ENCODE data around the gene RXRA.

RXRA gene

DNA sequence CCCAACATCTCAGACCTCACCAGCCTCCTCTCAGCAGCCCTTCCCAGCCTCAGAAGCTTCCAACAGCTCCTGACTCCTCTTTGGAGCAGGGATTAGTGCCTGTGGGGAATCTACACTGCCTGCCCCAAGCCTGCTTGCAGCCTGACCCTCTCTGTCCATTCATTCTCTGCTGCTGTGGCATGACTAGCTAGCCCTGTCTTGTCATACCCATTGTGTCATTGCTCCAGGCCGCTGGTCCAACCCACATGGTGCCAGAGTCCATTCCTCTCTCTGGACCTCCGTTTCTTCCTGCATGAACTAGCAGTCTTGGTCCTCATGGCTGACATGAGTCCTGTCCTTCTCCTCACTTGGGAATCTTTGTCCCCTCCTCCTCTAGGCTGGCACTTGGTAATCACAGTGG is 12.8 kb upstream of the RXRA start:
- no peak for DNase-seq

DNA sequence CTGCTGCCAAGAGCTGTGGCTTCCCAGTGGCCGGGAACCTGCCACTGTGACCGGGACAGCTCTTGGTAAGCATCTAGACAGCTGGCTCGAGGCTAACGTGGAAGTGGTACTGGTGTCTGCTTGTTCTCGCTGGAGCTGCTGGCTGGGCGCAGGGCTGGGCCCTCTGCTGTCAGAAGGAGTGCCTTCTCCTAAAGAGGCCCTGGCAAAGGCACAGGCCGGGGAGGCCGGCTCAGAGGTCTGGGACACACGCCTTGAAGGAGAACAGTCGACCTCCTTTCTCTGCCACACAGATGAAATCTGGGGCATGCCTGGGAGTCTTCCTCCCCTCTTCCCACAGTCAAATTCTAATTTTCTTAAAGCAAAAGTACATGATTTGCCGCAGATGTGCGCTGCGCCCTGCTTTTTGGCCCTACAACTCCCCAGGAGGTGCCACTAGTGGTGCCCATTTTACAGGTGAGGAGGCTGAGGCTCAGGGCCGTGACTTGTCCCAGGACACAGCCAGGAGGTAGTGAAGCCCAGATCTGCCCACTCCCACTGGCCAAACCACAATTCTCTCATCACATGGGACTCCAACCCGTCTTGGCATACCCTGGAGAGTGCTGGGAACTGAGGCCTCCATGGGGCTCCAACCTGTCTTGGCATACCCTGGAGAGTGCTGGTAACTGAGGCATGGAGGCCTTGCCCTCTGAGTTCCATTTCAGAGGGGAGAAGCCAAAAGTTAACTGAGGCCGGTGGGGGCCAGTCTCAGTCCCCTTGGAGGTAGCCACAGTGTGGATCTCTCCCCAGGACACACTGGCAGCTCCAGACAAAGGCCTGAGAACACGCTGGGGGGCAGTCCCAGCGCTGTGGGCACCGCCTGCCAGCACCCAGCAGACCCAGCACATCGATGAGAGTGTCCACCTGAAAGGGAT is 12.0 kb upstream of the RXRA start:
- no peak for DNase-seq

DNA sequence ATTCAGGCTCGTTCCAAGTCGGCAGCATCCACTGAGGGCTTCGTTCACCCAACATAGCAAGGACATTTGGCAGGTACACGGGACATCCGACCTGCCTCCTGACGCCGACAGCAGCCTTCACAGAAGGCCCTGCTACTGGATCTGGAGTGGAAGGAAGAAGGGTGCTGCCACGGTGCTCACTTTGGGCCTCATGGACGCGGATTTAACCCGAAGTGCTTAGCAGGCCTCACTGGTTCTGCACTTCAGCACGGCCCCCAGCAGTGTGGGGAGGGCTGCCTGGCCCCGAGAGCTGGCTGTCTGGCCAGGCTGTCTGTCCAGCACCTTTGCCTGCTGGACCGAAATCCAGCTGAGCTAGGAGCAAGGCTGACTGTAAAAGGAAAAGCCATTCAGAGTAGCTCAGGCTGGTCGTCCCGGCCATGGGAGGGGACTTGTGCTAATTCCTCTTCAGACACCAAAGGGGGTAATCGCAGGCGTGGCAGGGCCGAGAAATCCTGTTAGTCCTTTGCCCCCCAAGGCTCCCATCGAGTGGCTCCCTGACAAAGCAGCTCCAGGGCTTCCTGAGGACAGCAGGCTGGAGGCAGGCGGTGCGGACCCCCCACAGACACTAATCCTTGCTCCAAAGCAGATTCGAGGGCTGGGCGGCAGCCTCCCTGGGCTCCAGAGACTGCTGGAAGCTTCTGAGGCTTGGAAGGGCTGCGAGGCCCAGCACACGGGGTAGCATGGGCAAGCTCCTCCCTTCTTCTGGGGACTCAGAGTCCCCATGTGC is 11.1 kb upstream of the RXRA start:
- no peak for DNase-seq

GRCh38 chr9:134315716-134316448 is 10.4 kb upstream of the RXRA start:
- DNase-seq, result no peak

DNA sequence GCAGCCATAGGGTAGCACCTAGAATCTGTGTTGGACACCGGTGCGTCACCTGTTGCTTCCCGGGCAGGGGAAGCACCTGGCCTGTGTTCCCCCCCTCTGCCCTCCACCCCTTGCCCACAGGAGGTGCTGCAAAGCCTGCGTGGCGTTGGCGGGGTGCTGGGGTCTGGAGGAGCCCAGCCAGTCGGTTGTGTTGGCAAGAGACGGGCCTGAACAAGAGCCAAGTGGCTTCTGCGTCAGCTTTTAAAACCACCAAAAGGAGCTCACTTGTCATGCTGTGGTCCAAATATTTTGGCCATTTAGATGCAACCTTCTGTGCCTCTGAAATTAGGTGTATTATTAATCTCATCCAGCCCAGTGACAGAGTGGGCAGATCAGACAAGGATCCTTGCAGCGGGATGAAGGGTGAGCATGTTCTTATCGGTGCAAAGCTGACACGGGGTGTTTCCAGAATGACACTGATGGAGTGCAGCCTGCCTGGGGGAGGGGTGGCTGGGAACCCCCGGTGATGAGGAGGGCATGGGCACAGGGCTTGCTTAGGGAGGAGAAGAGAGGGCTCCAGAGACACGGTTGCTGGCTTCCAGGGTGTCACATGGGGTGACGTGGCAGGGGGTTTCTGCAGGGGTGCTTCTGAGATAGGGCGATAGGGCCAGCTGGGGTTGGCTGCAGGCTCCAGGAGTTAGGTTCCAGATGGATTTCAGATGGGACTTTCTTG is 9.7 kb upstream of the RXRA start:
- no peak for DNase-seq

GRCh38 chr9:134317400-134317789 is 8.9 kb upstream of the RXRA start:
- no peak for DNase-seq

DNA sequence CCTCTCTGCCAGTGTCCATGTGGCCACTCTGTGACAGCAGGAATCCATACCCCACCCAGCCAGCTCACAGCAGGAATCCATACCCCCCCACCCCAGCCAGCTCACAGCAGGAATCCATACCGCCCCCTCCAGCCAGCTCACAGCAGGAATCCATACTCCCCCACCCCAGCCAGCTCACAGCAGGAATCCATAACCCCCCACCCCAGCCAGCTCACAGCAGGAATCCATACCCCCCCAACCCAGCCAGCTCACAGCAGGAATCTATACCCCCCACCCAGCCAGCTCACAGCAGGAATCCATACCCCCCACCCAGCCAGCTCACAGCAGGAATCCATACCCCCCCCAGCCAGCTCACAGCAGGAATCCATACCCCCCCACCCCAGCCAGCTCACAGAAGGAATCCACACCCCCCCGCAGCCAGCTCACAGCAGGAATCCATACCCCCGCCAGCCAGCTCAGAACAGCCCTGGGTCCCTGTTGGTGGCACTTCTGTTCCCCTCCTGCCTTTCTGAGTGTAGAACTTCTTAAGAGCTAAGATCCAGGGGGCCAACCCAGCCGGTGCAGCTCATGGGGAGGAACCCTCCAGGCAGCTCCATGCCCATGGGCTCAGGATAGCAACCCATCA is 8.4 kb upstream of the RXRA start:
- DNase-seq, result no peak

GRCh38 chr9:134318481-134318891 is 7.8 kb upstream of the RXRA start:
- DNase-seq, result no peak

DNA sequence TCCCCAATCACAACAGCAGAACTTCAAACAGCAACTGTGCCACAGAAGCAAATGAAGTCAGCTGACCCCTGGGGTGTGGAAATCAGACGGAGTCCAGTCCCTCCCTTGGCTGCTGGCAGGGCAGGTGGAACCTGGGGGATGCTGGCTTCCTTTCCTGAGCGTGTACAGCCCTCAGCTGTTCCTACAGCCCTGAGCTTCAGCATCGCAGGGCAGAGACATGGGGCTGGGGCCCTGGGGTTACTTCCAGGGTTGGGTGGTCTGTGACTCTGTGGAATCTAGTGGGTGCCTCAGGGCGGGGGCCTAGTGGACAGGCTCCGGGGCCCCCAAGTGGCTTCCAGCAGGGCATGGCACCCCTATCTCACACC is 7.3 kb upstream of the RXRA start:
- no peak for DNase-seq

- no peak for DNase-seq
Observed at GRCh38 chr9:134319306-134320125, 6.7 kb upstream of the RXRA start.

DNA sequence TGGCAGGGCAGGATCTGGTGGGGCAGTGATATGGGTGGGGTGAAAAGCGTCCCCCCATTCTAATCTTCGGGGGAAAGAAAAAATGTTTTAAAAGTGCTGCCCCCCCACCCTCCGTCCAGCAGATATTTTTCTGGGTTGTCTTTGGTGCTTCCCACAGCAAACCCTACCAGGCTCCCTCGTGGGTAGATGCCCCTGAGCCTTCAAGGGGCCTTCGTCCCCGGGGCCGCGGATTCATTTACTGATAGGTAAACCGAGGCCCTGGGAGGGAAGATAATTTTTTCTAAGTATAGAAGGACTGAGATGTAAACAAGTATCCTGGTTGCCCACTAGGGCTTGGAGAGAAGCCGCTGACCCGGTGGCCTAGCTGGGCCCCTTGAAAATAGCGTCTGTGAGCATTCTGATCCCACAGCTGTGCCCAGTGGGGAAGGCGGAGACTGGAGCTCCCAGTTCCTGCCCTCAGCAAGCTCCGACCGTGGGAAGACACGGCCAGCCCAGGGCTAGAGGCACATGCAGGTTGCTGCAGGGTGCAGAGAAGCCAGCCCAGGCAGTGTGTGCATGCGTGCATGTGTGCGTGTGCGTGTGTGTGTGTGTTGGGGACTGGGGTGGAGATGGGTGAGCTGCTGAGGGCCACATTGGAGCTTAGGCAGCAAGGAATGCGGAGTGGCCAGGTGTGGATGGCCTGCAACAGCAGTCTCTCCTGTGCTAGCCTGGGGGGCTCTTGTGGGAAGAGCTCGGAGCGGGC is 6.0 kb upstream of the RXRA start:
- DNase-seq, result no peak

DNA sequence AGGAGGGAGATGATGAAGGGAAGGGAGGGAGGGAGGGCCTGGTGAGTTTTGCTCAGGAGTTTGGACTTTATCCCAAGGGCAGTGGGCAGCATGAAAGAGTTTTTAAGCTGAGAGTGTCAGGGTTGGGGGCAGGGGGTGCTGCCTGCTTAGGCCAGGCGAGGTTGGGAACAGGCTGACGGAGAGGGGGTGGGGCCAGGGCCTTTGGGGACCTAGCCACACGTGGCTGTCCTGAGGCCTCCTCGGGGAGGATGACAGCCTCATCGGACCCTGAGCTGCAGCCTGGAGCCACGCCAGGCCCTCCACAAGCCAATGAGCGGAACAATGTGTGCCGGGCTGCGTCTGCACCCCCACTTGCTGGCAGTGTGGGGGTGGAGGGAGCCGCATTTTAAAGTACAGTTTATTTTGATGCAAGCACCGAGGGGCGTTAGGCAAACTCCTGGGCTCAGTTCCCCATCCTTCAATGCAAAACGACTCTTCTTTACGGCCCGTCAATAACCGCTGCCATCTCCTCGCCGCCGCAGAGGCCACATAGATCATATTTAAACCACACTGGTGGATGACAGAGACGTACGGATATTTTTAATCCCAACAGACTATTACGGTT is 5.3 kb upstream of the RXRA start:
- DNase-seq, result no peak

DNA sequence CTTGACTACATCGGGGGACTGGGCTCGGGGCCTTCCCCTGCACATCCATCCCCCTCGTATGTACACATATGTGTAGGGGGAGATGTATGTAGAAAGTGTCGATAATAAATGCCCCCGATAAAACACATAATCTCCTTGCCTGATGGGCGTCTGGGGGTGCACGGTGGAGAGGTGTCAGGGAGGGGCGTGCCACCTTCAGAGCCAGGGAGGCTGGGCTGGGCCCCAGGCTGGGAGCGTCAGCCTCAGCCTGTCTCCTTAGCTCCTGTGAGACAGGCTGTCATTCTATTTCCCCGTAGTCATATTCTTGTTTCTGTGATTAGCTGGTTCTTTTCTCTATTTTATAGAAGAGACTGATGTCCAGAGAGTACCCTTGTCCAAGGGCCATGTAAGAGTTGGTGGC is 4.7 kb upstream of the RXRA start:
- no peak for DNase-seq

DNA sequence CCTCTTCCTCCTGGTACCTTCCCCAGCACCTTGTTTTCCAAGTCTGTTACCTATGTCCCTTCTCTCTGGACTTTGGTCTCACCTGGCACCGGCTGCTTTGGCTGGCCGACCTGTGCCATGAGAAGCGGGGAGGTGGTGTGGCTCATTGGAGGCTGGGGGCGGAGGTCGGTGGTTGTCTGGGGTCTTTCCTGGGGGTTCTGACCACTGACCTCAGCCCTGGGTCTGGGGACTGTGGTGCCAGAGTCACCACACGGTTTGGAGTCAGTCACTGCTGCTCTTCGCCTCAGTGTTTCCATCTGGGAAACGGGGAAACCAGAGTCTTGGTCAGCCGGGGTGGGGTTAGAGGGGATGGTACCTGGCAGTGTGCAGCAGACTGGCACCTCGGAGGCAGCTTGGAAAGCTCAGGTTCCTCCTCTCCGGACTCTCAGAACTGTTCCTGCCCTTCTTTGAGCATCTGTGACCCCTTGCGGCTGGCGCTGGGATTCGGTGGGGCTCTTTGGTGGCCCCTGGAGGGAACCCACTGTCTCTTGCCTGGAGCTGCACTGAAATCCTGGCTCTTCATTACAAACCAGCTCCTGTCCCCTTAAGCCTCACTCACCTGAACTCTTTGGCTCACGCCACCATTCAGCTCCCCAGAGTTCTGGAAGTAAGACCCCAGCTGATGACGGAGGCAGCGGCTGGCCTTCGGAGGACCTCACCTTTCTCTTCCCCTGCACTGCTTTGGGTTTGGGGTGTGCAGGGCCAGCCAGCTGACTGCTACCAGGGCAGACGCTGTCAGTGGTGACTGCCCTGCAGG is 4.1 kb upstream of the RXRA start:
- DNase-seq, result no peak

GRCh38 chr9:134322781-134323241 is 3.4 kb upstream of the RXRA start:
- no peak for DNase-seq

DNA sequence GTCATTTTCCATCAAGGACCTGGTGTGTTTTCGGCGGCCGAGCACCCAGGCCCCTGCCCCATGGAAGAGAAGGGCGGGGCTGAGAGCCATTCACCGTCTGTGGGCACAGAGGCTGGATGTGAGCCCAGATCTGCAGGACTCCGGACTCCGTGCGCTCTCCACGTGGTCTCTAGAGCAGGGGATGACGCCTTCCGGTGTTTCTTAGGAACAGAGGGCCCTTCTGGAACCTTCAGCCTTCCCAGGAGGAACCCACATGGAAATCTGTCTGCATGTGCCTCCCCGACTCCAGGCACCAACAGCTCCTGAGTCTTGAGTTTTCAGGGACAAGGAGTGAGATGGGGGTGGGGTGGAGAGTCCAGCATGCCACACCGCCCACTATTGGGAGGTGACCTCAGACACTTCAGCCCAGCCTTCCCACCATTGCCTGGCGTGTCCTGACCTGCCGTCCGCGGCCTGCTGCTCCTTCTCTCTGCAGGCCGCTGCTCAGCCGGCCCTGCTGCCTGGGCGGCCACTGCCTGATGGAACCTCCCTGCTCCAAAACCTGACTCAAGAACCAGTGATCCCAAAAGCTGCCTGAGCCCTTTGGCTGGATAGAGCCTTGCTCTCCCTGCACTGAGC is 2.4 kb upstream of the RXRA start:
- no peak for DNase-seq

DNA sequence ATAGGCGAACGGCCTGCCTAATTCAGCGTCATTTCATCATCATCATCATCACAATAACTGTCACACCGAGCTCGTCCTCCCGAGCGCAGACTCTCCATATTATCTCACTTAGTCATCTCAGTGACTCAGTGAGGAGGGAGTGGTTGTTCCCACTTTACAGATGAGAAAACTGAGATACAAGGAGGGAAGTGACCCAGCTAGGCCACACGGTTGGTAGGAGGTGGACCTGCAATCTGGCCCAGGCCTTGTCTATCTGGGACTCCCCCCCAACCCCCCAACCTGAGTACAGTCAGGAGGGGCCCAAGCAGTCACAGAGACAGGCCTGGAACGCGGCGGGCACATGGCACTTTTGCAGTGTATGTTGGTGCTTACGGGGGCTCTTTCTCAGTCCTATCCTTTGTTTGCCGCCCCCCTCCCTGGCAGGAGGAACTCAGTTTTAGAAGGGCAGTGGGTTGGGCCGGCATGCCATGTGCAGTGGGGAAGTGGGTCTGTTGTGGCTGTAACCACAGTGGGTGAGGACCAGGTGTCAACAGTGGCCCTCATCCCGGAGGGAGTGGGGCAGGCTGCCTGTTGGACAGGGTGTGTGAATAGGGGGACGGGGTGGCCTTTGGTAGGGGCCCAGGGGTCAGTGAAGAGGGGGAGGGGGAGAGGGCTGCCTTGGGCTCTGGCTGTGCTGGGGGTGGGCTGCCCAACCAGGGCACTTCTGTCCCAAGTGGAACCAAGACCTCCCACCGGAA is 1.7 kb upstream of the RXRA start:
- DNase-seq, result no peak

All from DMS 273 treated with DMSO at 0.1 percent for 48 hours (cell line).